Spinal cord (tissue), 10 donors: ENCODE results near the gene CAVIN2. TPM values are rescaled to one million over a fixed set of nuclear protein-coding genes. Genes with fewer than 3 reads are reported as not detected.

Experiments
- DNase-seq, 6 donors: peaks; one replicate each; pipeline versions ENCODE4 v3.0.0 to v3.0.0-alpha.2; 2013 to 2015; ENCODE audit warnings: low spot score in 6 of 6, low read depth in 4 of 6
- H3K27ac ChIP-seq: one replicate; pipeline ENCODE4 v1.5.1; 2013; ENCODE audit warnings: low read depth, low read length, control low read depth
- H3K27me3 ChIP-seq: one replicate; pipeline ENCODE4 v1.6.1; 2013; ENCODE audit warnings: low read length; ENCODE audit not compliant: control insufficient read depth, insufficient read depth
- H3K36me3 ChIP-seq: one replicate; pipeline ENCODE4 v1.6.1; 2013; ENCODE audit warnings: low read length; ENCODE audit not compliant: control insufficient read depth, insufficient read depth
- H3K4me1 ChIP-seq: one replicate; pipeline ENCODE4 v1.6.1; 2013; ENCODE audit warnings: low read length; ENCODE audit not compliant: control insufficient read depth, insufficient read depth
- H3K4me3 ChIP-seq: one replicate; pipeline ENCODE4 v1.5.1; 2013; ENCODE audit warnings: low read depth, low read length, control low read depth
- H3K9me3 ChIP-seq: one replicate; pipeline ENCODE4 v1.6.1; 2013; ENCODE audit warnings: low read length; ENCODE audit not compliant: control insufficient read depth, insufficient read depth
- WGBS: methylation state at CpG from one replicate; pipeline ENCODE4 v1.1.5; 2013; ENCODE audit warnings: missing lambda C conversion rate; ENCODE audit not compliant: insufficient coverage; 5-methylcytosine and 5-hydroxymethylcytosine counted together
- polyA plus RNA-seq, 2 donors: library from polyadenylated mRNA; unstranded; fragments of 120-200 nt; gene quantifications; one replicate each; pipeline ENCODE4 v1.2.1, GENCODE V29; 2013; ENCODE audit not compliant: insufficient read length in 2 of 2
- total RNA-seq, 2 donors: library from RNA; depleted of rRNA in 1 of 2; stranded (reverse); fragments of 120-200 nt in 1 of 2; fragments of >200 nt in 1 of 2; gene quantifications; one replicate each; pipeline versions ENCODE4 v1.2.3 to v1.2.4, GENCODE V29; 2013 to 2014
- donor health status: healthy.

Gene CAVIN2
- total and polyA plus RNA-seq, 4 donors: 10.1 to 82.2 (median 20.8) TPM

DNA sequence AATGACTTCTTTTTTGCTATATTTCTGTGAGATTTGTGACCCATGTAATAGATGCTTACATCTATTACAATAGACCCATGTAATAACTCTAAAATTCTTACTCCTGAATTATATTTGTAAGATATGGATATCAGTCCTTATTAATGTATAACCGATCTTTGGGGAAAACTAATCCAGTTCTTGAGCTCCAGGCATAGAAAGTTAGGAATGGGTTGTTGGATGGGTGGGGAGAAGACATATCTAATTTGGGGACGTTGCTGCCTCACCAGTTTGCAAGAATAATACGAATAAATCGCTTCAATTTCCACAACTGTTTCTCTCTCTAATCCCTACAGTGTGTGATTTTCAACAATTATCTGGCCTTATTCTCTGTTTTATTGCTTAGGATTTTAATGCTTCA lies 13.5 kb downstream of the CAVIN2 start:
- no peaks in the 10 kb centered on the region for H3K4me1 ChIP-seq
- no peaks in the 10 kb centered on the region for H3K27me3 ChIP-seq
- H3K4me3 ChIP-seq: no peak overlapping the region
- no peak overlapping the region for H3K27ac ChIP-seq
- no CpG with 5 or more reads among the region's 4 CpGs for WGBS
- no peaks in the 10 kb centered on the region for H3K36me3 ChIP-seq
- DNase-seq: no peak
- H3K9me3 ChIP-seq: no peaks in the 10 kb centered on the region

DNA sequence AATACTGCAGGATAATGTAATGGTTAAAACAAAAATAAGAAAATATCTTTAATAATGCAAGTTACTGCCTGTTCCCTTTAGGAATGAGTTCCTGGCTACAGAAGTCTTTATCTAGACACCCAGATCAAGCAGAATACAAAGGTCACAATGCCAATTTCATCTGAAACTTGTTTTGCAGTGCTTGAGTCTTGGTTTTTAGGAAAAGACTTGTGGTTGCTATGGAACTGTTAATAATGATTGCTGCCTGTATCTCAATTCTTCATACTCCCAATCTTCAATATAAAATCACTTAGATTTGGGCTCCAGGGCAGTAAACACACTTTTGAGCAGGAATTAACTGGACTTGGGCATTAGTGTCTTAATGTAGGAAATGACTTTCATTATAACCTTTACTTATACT lies 14.2 kb downstream of the CAVIN2 start:
- H3K4me3 ChIP-seq: no peak overlapping the region
- DNase-seq: no peak
- no peaks in the 10 kb centered on the region for H3K9me3 ChIP-seq
- no peaks in the 10 kb centered on the region for H3K27me3 ChIP-seq
- no peaks in the 10 kb centered on the region for H3K4me1 ChIP-seq
- no peaks in the 10 kb centered on the region for H3K36me3 ChIP-seq
- no peak overlapping the region for H3K27ac ChIP-seq

DNA sequence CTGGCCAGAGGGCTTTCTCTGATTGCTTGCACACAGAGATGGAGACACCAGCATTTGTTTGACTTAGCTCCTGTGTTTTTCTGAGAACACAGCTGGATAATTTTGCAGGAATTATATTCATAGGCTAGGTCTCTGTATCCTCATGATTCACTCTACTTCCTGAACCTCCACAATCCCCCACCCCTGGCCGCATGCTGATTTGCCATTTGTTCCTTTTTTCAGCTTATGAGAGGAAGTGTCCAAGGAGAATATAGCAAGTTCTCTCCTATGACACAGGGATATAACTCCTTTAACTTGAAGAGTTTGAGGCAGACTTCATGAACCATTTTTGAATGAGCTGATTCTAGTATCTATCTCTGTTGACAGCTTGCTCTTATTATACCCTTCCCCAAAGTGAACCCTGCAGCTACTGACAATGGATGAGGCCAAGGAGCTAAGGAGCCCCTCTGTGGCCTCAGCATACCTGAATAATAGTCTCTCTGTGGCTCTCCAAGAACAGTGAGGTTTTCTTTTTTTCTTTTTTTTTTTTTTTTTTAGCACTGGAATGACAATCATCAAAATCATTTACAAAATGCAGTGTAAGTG lies 15.4 kb downstream of the CAVIN2 start:
- DNase-seq: no peak
- no CpG with 5 or more reads among the region's 1 CpG for WGBS
- no peaks in the 10 kb centered on the region for H3K4me1 ChIP-seq
- no peaks in the 10 kb centered on the region for H3K9me3 ChIP-seq
- H3K27ac ChIP-seq: no peak overlapping the region
- H3K36me3 ChIP-seq: no peaks in the 10 kb centered on the region
- H3K27me3 ChIP-seq: no peaks in the 10 kb centered on the region
- no peak overlapping the region for H3K4me3 ChIP-seq

DNA sequence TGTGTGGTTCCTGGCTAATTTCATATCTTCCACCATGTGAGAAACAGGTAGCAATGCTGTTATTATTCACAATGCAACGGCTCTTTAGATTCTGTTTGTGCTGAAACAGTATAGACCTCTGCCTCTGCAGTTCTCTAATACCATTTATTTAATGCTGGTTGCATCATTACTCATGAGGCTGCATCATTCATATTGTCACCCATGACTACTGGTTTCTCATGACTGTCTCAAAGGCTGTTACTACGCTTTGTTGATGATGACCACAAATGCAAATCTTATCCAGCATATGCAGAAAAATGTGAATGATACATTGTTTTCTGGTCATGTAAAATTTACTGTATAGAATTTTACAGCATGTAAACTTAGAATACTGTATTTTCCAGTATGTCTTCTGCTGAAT lies 22.5 kb downstream of the CAVIN2 start:
- Histone ChIP-seq H3K36me3 (no peaks in the 10 kb centered on the region), H3K27ac (no peak overlapping the region), H3K9me3 (no peaks in the 10 kb centered on the region), H3K27me3 (no peaks in the 10 kb centered on the region), H3K4me1 (no peaks in the 10 kb centered on the region), H3K4me3 (no peak overlapping the region)
- DNase-seq: no peak
- WGBS: no CpG with 5 or more reads among the region's 2 CpGs

DNA sequence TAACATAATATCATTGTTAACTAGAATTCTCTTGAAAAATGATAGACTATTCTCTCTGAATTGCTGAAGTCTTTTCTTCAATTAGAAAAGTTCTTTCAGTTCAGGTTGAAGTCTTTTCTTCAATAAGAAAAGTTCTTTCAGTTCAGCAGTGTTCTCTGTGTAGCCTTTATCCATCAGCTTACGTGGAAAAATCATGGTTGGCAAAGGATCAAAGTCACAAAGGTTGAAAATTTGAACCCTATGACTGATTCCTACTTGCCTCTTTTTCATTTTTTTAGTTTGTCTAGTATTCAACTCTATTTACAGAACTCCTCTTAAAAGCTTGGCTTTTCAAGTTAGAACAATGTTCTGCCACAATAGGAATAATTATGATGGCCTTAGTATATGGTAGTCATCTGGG lies 25.8 kb downstream of the CAVIN2 start:
- H3K4me3 ChIP-seq: no peak overlapping the region
- H3K36me3 ChIP-seq: no peaks in the 10 kb centered on the region
- H3K27ac ChIP-seq: no peak overlapping the region
- WGBS: no CpG with 5 or more reads among the region's 1 CpG
- DNase-seq: no peak
- H3K4me1 ChIP-seq: no peaks in the 10 kb centered on the region
- no peaks in the 10 kb centered on the region for H3K27me3 ChIP-seq
- H3K9me3 ChIP-seq: no peaks in the 10 kb centered on the region

DNA sequence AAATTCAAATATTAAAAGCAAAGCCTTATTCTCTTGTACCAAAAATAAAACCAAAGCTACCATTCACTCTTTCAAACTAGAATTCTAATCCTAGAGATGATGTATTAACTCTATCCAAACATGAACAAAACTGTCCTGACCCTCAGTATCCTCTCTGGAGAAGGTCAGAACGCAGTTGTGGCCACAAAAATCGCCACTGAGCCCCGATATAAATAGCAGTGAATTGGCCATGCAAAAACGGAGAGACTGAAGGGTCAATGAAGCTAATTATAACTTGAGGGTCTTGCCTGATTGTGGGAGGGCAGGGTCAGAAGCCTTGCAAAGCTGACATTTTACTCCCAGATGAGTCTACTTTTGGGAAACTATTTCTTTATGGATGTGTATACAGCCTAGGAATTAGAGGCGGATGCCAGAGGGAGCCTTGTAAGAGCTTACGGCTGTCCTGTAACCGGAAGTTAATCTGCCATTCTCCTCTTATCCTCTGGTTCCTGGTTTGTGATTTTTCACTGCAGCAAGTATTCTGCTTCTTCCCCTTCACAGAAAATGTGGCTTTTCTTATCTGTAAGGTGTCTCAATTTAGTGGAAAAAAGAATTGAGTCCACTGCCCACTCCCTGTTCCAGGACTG lies 28.1 kb downstream of the CAVIN2 start:
- H3K27ac ChIP-seq: no peak overlapping the region
- DNase-seq: no peak

DNA sequence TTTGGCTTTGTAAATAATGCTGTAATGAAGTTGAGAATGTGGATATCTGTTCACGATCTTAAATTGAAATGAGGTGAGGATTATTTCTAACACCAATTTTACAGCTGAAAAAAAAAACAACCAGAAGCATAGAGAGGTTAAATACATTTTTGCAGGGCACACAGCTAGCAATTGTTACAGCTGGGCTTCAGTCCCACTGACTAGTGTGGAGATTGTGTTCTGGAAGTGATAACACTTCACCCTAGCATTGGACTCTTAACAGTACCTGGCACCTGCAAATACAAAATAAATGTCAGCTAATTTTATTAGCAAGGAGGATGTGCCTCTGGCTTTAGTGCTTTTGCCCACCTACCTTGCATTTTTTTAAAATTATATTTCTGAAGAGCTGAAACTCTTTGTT lies 28.8 kb downstream of the CAVIN2 start:
- DNase-seq: no peak
- no peaks in the 10 kb centered on the region for H3K27me3 ChIP-seq
- no peaks in the 10 kb centered on the region for H3K9me3 ChIP-seq
- H3K4me1 ChIP-seq: no peaks in the 10 kb centered on the region
- H3K4me3 ChIP-seq: no peak overlapping the region
- H3K27ac ChIP-seq: no peak overlapping the region
- no CpG with 5 or more reads among the region's 1 CpG for WGBS
- H3K36me3 ChIP-seq: no peaks in the 10 kb centered on the region

More for the DNA sequence above, 28.1 kb downstream of the CAVIN2 start:
- whole genome bisulfite sequencing: 62% methylated on average over 6 of the region's 7 CpGs
- Histone ChIP-seq H3K36me3 (no peaks in the 10 kb centered on the region), H3K27me3 (no peaks in the 10 kb centered on the region), H3K4me1 (no peaks in the 10 kb centered on the region), H3K4me3 (no peak overlapping the region), H3K9me3 (no peaks in the 10 kb centered on the region)

DNA sequence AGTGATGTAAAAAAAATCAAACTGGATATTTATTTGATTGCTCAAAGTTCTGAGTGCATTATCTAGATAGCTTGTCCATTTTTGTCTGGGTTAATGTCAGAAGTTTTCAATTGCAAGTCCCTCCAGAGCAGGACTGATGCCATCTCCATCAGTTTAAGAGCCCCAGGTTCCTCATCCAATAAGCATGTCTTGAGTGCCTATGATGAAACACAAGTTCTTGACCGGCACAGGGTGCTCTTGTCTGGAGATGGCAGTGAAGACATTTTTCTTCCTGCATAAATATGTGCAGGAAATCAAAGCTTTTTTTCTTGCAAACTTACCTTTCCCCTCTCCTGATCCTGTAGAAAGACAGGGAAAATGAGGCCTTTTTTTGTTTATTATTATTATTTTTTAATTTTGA lies 31.9 kb downstream of the CAVIN2 start:
- 100% methylated on average over 1 of the region's 1 CpG for WGBS
- H3K36me3 ChIP-seq: no peaks in the 10 kb centered on the region
- H3K27me3 ChIP-seq: no peaks in the 10 kb centered on the region
- H3K4me1 ChIP-seq: no peaks in the 10 kb centered on the region
- no peak overlapping the region for H3K27ac ChIP-seq
- no peak for DNase-seq
- H3K4me3 ChIP-seq: no peak overlapping the region
- no peaks in the 10 kb centered on the region for H3K9me3 ChIP-seq

DNA sequence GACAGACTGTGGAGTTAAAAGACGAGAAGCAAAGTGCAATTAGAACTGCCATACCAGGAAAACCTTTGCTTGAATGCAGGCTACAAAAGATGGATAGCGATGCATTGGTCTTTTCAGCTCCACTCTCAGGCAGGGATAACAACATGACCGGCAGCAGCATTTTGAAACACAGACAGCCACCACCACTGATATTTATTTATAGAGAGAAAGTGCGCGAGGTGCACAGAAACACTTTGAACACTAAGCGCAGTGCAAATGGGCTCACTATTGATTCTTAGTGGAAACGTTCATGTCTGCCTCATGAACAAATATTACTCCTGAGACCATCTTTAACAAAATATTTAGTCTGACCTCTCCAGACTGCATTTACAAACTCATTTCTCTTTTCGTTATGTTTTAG lies 32.9 kb downstream of the CAVIN2 start:
- H3K4me3 ChIP-seq: no peak overlapping the region
- 85% methylated on average over 5 of the region's 8 CpGs for WGBS
- no peaks in the 10 kb centered on the region for H3K9me3 ChIP-seq
- no peak for DNase-seq
- H3K27me3 ChIP-seq: no peaks in the 10 kb centered on the region
- H3K27ac ChIP-seq: no peak overlapping the region
- no peaks in the 10 kb centered on the region for H3K36me3 ChIP-seq
- H3K4me1 ChIP-seq: no peaks in the 10 kb centered on the region

DNA sequence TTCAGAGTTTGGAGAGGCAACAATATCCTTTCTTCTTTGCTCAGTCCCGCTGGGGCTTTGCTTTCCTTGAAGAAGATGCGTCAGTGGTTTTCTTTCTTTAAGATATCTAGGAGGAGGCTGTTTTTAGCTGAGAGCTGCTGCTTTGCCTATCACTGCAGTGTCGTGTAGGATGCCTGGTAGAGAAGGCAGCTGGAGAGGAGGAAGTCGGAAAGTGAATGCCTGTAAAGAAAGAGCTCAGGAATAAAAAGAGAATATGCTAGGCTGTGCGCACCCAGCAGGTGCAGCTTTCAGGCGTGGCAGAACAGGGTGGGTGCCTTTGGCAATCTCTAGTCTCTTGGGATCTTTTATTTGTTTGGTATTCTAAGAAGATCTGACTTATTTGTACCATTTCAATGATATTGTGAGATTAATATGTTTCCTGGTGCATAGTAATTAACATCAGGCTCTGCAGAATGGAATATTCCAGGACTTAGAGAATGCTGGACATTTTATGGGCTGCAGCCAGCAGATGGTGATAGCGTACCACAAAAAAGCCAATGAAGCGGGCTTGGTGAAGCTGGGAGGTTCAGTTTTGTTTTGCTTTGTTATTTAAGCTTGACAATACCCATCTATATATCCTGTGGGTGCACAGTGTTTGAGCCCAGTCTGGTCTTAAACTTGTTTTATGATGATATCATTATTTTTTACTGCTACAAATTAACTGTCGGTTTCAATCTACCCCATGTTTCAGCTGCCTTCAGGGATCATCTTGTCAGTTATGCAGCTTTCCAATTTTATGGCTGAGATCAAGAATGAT lies 34.9 kb downstream of the CAVIN2 start:
- no peaks in the 10 kb centered on the region for H3K27me3 ChIP-seq
- H3K9me3 ChIP-seq: no peaks in the 10 kb centered on the region
- H3K36me3 ChIP-seq: no peaks in the 10 kb centered on the region
- 21% methylated on average over 4 of the region's 9 CpGs for WGBS
- no peaks in the 10 kb centered on the region for H3K4me1 ChIP-seq
- no peak overlapping the region for H3K27ac ChIP-seq
- H3K4me3 ChIP-seq: no peak overlapping the region
- peak; percentile 68 to 97 (median 81) for DNase-seq
